GM19025 (cell line): ENCODE data around the gene EDNRA.
A peak's percentile ranks its signal among the peaks of the same experiment; 100 is the strongest.

Source experiments
- ATAC-seq: cut with Tn5 transposase; IDR thresholded peaks from one replicate; pipeline ENCODE4 v1.9.1; 2021; ENCODE audit warnings: mild to moderate bottlenecking, low read depth, moderate library complexity; ENCODE audit not compliant: unreplicated experiment

The EDNRA gene

DNA sequence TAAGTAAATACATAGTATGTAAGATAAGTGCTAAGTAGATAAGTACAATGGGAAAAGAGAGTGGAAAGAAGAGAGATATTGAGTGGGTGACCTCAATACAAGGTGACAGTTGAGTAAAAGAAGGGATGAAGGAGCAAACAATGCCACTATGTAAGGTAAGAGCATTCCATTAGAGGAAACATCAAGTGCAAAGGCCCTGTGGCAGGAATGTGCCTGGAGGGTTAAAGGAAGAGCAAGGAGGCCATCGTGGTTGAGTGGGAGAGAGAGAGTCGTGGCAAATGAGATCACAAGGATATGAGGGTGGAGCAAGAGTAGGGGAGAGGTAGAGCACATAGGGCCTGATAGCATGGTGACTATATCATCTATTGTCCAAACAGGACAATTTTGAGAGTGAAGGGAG is 13.4 kb downstream of the EDNRA start:
- ATAC-seq = no peak

DNA sequence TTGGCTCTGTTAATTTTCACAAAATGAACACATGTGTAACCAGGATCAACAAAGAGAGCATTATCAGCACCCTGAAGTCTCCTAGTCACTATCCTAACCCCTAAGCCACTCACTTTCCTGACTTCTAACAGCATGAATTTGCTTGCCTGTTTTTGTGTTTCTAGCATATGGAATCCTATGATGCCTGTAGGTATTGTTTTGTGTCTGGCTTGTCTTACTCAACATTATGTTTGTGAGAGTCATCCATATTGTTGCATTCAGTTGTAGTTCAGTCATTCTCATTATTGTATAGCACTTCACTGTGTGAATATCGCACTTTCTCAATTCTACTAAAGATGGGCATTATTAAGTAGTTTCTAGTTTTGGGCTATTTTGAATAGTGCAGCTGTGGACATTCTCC is 15.6 kb downstream of the EDNRA start:
- no peak for ATAC-seq

DNA sequence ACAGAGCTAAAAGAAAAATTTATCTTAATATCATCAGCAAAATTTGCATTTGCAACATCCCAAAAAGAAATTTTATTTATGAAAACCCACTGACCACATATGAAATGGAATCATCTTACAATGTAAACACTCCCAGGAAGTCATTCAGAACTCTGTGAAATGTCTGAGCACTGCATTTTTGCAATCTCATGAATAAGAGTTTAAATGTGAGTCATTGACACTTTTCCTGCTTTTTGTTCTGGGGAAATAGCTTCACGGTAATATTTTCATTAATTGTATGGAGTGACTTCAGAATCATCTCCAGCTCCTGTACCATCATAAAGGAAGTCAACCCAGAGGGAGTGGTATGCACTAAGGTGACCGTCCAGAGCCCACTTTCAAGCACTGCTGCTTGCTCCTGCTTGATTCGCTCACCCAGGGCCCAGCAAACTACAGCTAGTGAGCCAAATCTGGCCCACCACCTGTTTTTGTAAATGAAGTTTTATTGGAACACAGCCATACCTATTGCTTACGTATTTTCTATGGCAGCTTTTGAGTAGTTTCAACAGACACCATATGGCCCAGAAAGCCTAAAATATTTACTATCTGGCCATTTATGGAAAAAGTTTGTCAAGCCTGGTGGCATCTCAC is 17.2 kb downstream of the EDNRA start:
- ATAC-seq = no peak

DNA sequence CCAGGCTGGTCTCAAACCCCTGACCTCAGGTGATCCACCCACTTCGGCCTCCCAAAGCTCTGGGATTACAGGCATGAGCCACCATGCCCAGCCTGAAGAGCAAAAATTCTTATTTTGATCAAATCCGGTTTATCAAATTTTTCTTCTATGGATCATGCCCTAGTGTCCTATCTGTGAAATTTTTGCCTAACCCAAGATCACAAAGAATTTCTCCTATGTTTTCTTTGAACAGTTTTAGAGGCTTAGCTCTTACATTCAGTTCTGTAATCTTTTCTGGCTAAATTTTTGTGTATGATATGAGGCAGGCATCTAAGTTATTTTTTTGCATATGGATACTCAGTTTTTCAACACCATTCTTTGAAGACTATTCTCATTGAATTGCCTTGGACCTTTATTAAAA is 27.4 kb downstream of the EDNRA start:
- no peak for ATAC-seq

DNA sequence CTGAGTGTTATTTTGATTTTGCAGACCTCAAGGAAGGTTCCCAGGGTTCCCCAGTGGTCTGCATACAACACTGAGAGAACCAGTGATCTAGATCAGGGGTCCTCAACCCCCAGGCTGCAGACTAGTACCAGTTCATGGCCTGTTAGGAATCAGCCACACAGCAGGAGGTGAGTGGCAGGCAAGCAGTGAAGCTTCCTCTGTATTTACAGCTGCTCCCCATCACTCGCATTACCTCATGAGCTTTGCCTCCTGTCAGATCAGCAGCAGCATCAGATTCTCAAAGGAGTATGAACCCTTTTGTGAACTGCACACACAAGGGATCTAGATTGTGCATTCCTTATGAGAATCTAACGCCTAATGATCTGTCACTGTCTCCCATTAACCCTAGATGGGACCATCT is 28.5 kb downstream of the EDNRA start:
- ATAC-seq = no peak

DNA sequence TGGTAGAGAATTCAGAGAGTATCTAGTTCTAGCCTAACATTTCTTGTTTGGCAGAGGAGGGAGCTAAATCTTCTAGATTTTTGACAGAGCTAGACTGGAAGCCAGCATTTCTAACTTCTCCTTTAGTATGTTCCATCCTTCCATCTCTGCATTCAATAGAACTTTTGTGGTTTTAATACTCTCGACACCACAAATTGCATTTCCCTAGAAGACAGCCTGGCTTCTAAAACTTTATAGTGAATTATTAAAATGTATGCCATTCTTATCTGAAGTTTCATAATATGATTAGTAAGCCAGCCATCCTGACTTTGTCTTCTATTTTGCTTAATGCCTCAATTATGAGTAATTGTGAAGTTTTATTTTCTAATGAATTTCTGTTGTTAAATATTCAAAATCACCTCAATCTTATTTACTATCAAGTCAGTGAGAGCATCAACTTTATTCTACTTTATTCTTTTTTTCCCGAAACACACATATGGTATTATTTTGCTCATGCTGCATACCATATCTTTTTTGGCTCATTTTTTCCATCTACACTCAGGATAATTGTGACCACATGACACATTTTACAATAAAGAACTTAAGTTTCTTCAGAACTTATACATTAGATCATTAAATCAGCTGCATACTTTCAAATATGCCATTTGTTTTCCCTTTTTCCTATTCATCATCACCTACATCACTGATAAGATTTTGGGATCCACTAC is 30.2 kb downstream of the EDNRA start:
- ATAC-seq = no peak

DNA sequence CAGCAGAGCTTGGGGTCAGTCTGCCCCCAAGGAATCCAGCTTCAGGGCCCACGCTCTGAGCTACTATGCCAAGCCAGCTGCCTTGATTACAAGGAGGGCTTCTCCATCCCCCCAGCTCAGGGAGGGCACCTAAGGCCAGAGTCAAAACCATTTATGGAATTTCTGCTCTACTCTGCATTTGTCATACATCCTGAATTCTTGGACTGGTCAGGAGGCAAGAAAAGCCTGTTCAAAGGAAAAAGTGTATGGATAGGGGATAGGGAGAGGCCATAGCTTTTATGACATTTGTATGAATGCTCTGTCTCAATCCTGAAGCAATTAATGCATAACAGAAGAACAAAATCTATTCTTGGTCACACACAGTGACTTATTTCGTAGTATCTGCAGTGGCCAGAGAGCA is 32.2 kb downstream of the EDNRA start:
- ATAC-seq = no peak

DNA sequence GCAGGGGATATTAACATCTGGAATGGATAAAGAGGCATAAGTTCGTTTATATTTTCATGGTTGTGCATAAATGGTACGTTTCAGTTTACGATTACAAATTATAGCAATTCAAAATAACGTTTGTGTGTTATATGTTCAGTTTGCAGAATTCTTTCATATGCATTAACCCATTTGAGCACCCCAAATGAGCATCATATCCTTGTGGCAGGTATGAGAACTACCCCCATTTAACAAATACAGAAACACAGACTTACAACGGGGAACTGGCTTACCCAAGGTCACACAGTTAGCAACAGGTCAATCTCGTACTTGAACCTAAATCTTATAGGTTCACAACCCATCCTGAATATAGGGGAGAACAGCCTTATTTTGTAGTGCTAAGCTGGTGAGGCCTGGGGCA is 33.1 kb downstream of the EDNRA start:
- no peak for ATAC-seq

DNA sequence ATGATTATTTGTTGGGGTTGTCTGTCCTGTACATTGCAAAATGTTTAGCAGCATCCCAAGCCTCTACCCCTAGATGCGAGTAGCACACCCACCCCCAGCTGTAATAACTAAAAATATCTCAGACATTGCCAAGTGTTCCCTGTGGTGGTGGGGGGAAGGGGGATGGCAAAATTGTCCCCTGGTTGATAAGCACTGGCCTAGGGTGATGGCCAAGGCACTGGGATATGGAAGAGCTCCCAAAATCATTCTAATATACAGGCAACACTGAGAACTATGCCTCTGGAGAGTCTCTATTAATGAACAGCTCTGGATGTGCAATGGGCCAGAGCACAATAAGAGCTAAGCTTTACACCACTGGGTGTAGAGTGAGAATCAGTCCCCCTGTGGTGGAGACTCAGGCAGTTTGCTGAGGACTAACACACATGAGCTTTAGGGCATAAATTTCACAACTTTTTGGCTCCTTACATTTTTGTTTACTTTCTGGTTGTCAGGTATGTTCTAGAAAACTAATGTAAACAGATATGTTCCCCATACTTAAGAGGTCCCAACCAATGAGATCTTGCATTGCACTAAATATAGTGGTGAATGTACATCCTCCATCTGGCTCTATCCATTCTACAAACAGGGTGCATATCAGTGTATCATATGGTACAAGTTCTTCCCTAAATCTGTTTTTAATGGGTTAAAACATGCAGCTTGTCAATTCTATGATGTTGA is 34.5 kb downstream of the EDNRA start:
- ATAC-seq = no peak

DNA sequence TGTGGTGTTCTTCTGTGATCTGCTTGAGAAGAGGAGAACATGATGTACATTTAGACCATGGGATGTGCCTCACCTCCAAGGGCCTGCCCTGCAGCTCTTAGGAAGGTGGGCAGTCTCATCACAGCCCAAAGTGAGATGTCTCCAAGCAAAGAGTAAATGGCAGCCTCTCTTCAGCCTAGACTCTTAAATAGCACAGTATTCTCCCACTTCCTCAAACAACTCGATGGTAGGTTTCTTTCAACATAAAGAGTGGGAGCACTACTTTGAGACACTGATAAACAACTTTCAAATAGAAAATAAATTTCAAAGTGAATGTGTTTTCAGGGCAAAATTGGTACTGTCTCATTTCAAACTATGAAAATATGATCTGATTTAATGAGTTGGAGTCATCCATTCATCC is 35.2 kb downstream of the EDNRA start:
- no peak for ATAC-seq

DNA sequence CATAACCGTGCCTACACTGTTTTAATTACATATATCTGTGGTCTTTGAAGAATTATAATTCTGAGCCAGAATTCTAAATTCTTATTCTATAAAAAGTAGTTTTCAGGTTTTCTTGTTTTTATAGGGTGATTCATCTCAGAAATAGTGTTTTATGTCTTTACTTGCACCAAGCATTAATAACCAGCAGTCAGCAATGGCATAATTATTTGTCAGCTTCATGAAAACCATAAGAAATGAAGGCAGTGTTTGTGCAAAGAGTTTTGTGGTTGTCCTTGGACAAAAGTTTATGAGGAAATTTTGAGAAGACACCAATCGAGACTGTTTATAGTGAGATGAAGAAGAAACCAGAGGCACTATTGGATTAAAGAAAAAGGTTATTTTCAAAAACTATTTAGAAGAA is 37.2 kb downstream of the EDNRA start:
- no peak for ATAC-seq

DNA sequence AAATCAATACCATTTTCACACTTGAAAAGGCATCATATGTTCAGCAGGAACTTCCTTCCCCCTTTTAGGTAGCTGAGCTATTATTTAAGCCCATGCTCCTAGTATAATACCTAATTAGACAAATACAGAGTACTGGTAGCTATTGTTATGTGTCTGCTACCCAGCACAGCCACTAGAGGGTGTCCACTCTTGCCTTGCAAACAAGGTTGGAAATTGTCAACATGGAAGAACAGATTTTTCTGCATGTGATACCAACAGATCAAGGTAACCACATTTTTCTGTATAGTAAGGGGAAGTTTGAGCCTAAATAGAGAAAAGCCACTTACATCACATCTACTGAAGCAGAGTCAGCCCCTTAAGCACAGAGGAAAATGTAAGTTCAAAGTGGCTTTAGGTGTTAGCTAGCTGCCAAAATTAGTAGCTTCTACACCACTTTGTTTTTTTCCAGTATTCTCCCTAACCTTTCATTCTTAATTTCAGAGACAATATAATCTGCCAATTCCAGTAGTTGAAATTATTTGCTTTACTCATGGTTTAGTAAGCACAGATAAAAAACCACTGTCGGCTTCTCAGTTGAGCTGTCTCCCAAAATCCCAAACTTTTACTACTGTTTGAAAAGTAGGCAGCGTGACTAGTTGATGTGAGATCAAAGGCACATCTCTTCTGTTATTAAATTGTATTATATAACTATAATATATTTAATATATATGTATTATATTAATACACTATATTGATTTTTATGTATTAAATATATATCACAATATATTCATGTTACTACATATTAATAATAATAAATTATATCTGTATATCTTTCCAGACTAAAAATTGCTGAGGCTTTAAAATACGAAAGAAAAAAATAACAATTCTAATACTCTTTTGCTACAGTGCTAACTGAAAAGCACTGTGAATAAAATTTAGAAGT is 38.2 kb downstream of the EDNRA start:
- ATAC-seq = peak; percentile 86

DNA sequence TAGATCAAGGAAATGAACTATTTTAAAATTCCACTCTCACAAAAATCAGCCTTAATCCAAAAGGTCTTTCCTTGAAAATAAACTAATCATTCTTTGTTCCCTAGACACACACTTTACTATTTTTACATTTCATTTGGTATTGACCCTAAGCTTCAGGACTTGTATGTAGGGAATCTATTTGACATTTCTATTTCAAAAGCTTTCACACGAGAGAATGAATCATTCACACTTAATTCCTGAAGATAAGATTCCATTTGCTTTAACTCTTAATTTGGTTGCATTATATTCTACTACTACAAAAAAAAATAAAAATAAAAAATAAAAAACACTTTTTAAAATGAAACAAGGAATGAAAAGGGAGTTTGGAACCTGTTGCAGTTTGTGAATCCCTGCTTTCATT is 43.7 kb downstream of the EDNRA start:
- no peak for ATAC-seq

DNA sequence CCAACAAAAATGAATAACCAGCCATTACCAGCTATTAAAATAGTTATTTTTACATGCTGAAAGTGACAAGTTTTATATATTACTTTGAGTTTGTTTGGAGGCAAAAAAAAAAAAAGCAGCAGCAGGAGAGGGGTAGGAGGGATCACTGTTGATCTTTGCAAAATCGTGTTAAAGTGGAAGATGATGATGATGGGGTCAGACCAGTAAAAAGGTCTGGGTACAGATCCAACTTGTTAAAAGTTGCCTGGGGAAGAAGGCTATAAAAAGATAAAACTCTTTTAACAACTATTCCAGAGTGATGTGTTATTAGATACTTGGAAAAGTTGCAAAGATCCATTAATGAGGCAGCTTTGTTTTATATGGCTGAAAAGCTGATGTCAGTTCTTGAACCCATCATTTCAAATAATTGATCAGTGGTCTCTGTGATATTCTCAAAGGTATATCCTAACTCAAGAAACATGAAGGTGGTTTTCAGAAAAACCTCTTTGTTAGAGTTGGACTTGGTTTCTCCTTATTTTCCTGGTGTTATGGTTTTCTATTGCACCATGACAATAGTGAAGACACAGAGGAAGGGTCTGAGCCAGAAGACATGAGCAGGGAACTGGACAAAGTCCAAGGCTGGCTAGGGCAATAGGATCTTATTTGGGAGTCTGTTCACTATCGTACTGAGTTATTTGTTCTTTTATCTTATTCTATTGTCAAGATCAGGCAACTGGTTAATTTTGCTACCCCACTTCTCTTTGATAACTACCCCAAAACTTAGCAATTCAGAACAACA is 44.8 kb downstream of the EDNRA start:
- ATAC-seq = no peak

DNA sequence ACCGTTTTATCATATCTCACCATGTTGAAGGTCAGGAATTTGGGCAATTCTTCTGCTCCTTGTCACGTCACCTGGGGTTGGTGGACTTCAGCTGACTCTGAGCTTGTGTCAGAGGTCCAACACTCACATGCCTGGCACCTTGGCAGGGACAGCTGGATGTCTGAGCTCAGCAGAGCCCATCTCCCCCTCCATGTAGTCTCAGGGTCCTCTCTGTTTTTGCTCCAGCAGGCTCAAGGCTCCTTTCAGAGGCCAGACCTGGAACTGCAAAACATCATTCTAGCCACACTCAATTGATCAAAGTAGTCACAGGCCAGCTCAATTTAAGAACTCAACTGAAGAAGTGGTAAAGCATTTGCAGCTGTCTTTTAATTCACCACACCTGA is 45.4 kb downstream of the EDNRA start:
- ATAC-seq = no peak

DNA sequence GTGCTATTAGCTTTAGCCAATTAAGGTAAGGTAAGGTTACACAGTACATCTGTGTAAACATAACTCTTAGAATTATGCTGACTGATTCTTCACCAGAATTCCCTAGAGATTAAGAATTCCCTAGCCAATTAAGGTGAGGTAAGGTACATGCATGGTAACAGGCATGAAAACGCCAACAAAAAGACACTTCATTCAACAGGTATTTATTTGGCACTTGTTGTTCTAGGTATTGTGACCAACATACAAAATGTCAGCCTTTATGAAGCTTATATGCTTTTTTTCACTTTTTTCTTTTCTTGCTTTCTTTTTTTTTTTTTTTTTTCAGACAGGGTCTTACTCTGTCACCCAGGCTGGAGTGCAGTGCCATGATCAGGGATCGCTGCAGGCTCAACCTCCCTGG is 47.2 kb downstream of the EDNRA start:
- no peak for ATAC-seq

DNA sequence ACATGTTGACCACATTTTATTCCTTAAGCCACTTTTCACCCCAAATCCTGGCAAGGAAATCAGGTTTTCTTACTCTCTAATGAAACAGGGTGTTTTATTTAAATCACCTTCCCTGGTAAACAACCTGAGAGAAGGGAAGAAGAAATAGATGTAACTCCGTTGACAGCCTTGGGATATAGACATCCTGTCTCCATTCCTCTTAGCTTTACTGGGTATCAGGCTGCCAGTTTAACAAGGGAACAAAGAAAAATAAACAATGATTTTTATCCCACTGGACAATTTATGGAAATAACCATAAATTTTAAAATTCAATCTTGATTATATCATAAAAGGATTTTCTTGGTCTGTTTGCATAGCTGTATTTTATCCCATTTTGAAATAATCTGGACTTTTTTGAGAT is 49.2 kb downstream of the EDNRA start:
- ATAC-seq = no peak

DNA sequence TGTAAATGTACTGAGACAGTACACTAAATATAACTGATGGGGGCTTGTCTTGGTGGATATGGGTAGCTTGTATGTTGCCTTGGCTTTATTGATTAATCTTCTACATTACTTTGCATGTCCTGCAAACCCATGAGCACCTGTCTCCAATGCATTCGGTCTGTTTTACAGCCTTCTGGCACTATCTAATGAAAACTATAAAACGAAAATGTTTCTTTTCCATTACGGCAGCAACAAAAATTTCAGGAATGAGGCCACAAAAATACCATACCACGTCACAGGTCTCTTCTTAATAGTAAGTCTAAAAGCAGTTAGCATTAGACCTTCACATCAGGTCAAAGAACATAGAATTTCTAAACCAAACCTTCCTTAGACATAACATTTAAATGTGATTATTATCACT is 49.8 kb downstream of the EDNRA start:
- no peak for ATAC-seq

DNA sequence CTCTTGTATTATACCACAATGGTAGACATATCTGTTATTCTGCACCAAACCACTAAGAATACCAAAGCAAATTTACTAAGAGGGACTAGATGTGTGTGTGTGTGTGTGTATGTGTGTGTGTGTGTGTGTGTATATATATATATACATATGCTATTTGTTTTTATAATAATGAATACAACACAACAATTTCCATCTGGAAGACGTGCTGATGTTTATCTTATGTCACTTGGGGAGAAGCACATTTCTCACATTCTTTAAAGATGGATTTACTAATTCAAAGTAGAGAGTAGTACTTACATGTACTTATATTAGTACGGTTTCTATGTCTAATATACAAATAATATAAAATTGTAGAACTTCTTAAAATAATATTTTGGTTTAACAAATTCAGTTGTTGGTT is 52.0 kb downstream of the EDNRA start:
- ATAC-seq = no peak

DNA sequence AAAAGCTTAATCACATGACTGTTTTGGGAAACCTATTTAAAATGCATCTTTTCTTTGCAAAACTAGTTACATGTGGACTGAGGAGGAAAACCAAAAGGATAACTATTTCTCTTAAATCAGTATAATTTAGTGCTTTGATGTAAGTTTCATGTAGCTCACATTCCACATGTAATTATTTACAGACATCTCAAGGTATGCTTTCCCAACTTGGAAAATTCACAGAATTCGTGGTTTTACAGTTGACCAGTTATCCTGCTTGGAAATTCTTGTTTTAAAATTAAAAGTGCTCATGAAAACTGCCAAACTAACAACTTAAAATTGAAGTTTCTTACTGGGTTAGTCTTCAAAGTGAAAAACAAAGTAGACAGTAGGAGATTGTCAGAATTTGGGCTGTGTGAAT is 52.4 kb downstream of the EDNRA start:
- no peak for ATAC-seq
